GM04503 (cell line): ENCODE results near the gene ITGAL.
"Not testable (repeated sequence)": the region's sequence is repeated elsewhere in the genome, so short reads cannot be mapped to it uniquely, and the experiment has no call there.

Experiments used
- DNase-seq: peaks from one replicate; pipeline ENCODE4 v3.0.0-alpha.2; 2012; ENCODE audit warnings: low read depth

ITGAL gene

GRCh38 chr16:30526137-30526822 is 53.7 kb downstream of the ITGAL start, which contains the start of gene ZNF768:
Gene ZNF768, minus strand, starts transcription at chr16:30526566. Its CDS starts 153 bp downstream, at chr16:30526413.
- no peak for DNase-seq

GRCh38 chr16:30526823-30527634 is 54.5 kb downstream of the ITGAL start:
- peak; percentile 82 for DNase-seq

- no peak for DNase-seq
Observed at GRCh38 chr16:30527635-30528178, 55.2 kb downstream of the ITGAL start.

- DNase-seq = no peak
Observed at GRCh38 chr16:30528799-30529457, 56.4 kb downstream of the ITGAL start.

- no peak for DNase-seq
Observed at GRCh38 chr16:30530163-30531037, 57.9 kb downstream of the ITGAL start.

GRCh38 chr16:30532285-30533145 is 60.0 kb downstream of the ITGAL start:
- DNase-seq = no peak

- DNase-seq = no peak
Observed at GRCh38 chr16:30533146-30533522, 60.6 kb downstream of the ITGAL start.

- DNase-seq = no peak
Observed at GRCh38 chr16:30533748-30534367, 61.3 kb downstream of the ITGAL start.

- DNase-seq = no peak
Observed at GRCh38 chr16:30534368-30535105, 62.0 kb downstream of the ITGAL start, which contains the start of gene ZNF747. Gene ZNF747, minus strand, starts transcription at chr16:30534858. Its CDS starts 179 bp downstream, at chr16:30534679.

GRCh38 chr16:30535106-30535776 is 62.7 kb downstream of the ITGAL start:
- DNase-seq = no peak

GRCh38 chr16:30535777-30536190 is 63.2 kb downstream of the ITGAL start:
- no peak for DNase-seq

GRCh38 chr16:30536391-30537024 is 64.0 kb downstream of the ITGAL start:
- not testable (repeated sequence) for DNase-seq

- no peak for DNase-seq
Observed at GRCh38 chr16:30539000-30539964, 66.7 kb downstream of the ITGAL start.

GRCh38 chr16:30539986-30540526 is 67.5 kb downstream of the ITGAL start:
- not testable (repeated sequence) for DNase-seq

- DNase-seq = not testable (repeated sequence)
Observed at GRCh38 chr16:30540916-30541464, 68.4 kb downstream of the ITGAL start.
